Subcutaneous abdominal adipose tissue (tissue), 5 donors: ENCODE measurements around the gene CD72.
A peak's percentile ranks its signal among the peaks of the same experiment; 100 is the strongest.

ENCODE experiments used
- H3K27ac ChIP-seq: one replicate; pipeline ENCODE4 v1.7.0; 2013; ENCODE audit warnings: low read depth, mild to moderate bottlenecking, inconsistent platforms, low read length, moderate library complexity
- H3K27me3 ChIP-seq, 5 donors: one replicate each; pipeline ENCODE4 v1.7.0; 2013; ENCODE audit warnings: low read length in 5 of 5, inconsistent platforms in 1 of 5; ENCODE audit not compliant: control insufficient read depth in 5 of 5, insufficient read depth in 4 of 5
- H3K36me3 ChIP-seq, 5 donors: one replicate each; pipeline ENCODE4 v1.7.0; 2013; ENCODE audit warnings: low read length in 5 of 5; ENCODE audit not compliant: control insufficient read depth in 5 of 5, insufficient read depth in 5 of 5
- H3K4me1 ChIP-seq, 5 donors: one replicate each; pipeline ENCODE4 v1.7.0; 2013; ENCODE audit warnings: low read length in 5 of 5, mild to moderate bottlenecking in 3 of 5, moderate library complexity in 1 of 5; ENCODE audit not compliant: control insufficient read depth in 5 of 5, insufficient read depth in 5 of 5
- H3K4me3 ChIP-seq, 5 donors: one replicate each; pipeline ENCODE4 v1.7.0; 2013; ENCODE audit warnings: low read length in 5 of 5, low read depth in 1 of 5
- H3K9ac ChIP-seq, 5 donors: one replicate each; pipeline ENCODE4 v1.7.0; 2013; ENCODE audit warnings: low read length in 5 of 5, mild to moderate bottlenecking in 4 of 5, moderate library complexity in 3 of 5
- H3K9me3 ChIP-seq, 5 donors: one replicate each; pipeline ENCODE4 v1.7.0; 2013; ENCODE audit warnings: low read length in 5 of 5; ENCODE audit not compliant: control insufficient read depth in 5 of 5
- donor health status: healthy.
- donor health status: healthy.
- donor health status: healthy.
- donor health status: healthy.
- donor health status: healthy.

CD72 gene

DNA sequence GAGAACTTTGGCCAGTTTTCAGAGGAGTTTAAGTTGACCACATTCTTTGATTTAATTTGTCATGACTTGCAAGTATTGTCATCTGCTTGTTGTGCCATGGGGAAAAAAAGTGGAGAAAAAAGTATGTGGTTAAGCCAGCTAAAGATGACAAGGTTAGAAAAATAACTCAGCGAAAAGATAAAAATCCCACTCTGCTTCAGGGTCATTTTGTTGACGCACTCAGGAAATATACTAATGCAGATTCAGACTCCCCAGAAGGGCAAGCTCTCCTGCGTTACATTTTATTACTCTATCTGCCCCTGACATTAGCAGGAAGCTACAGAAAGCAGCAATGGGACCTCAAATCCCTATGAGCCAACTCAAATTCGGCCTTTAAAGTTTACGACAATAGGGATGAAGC is 40.7 kb downstream of the CD72 start:
- H3K4me3 ChIP-seq = no peak overlapping the region
- H3K4me1 ChIP-seq = no peaks in the 10 kb centered on the region
- no peak overlapping the region for H3K9ac ChIP-seq
- H3K9me3 ChIP-seq = peaks cover 0 to 13% (median 3%) of the 10 kb centered on the region in 5 donors
- H3K27ac ChIP-seq = no peak overlapping the region
- H3K36me3 ChIP-seq = no peaks in the 10 kb centered on the region
- H3K27me3 ChIP-seq = no peaks in the 10 kb centered on the region

DNA sequence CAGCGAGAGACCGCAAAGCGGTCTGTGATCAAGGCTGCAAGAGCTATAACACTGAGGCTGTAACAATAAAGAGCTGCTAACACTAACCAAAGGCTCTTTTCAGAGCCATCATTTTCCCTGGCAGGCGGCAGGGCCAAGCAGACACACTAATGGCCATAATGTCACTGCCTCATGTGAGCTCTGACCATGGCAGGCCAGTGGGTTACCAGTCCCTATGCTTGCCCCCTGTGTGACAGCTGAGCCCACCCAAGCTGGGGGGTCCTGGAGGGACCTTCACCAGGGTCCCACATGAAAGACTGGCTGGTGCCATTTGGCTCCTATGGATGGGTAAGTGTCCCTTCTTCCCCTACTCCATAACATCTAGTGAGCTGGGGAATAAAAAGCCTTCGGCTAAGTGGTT is 42.7 kb downstream of the CD72 start:
- Histone ChIP-seq H3K27ac (no peak overlapping the region), H3K9me3 (peaks cover 0 to 13% (median 3%) of the 10 kb centered on the region in 5 donors), H3K27me3 (no peaks in the 10 kb centered on the region), H3K4me1 (peaks cover 0 to 7% (median 0%) of the 10 kb centered on the region in 5 donors), H3K9ac (no peak overlapping the region), H3K4me3 (no peak overlapping the region), H3K36me3 (no peaks in the 10 kb centered on the region)

DNA sequence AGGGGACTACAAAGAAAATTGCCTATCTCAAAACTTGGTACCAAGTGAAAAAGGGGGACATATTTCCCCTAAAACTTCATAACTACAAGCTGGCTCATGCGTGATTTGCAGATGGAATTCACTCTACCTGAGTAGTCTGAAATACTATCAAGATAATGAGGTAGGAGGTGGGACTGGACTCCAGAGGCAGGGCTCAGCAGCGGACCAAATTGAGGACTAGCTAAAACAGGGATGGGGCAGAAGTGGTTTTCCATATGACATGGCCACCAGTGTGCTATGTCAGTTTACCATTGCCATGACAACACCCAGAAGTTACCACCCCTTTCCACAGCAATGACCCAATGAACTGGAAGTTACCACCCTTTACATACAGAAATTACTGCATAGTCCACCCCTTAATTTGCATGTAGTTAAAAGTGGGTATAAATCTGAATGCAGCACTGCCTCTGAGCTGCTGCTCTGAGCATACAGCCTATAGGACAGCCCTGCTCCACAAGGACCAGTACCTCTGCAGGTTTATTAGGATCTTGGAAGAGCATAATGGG is 43.6 kb downstream of the CD72 start:
- Histone ChIP-seq H3K27me3 (no peaks in the 10 kb centered on the region), H3K9ac (no peak overlapping the region), H3K4me3 (no peak overlapping the region), H3K36me3 (no peaks in the 10 kb centered on the region), H3K9me3 (peaks cover 0 to 5% (median 0%) of the 10 kb centered on the region in 5 donors), H3K27ac (no peak overlapping the region), H3K4me1 (peaks cover 0 to 8% (median 0%) of the 10 kb centered on the region in 5 donors)

DNA sequence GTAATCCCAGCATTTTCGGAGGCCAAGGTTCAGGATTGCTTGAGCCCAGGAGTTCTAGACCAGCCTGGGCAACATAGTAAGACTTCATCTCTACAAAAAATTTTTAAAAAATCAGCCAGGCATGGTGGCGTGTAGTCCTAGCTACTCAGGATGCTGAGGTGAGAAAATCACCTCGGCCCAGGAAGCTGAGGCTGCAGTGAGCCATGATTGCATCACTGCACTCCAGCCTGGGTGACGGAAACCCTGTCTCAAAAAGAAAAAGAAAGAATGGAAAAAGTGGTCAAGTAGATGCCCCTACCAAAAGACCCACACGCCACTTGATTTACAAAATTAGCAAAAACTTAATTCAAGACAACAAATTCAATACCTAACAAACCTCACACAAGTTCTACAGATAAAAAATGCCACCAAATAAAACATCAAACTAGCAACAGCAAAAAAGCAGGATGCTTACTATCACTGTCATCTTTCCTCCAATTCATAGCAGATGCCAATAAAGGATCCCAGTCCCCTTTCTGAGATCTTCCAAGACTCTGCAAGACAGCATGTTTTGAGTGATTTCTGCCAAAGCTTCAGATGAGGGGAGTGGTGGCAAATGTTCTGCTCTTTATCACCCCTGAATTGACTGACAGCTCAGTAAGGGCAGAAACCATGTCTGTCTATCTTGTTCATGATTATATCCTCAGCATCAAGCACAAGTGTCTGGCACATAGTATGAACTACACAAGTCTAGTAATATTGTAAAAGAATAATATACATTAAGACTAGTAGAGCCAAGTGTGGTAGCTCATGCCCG is 47.3 kb downstream of the CD72 start:
- no peak overlapping the region for H3K4me3 ChIP-seq
- no peaks in the 10 kb centered on the region for H3K9me3 ChIP-seq
- peak overlapping the region in 1 of 5 donors; percentile 10 for H3K9ac ChIP-seq
- no peaks in the 10 kb centered on the region for H3K36me3 ChIP-seq
- H3K4me1 ChIP-seq = peaks cover 0 to 9% (median 3%) of the 10 kb centered on the region in 5 donors
- H3K27me3 ChIP-seq = no peaks in the 10 kb centered on the region
- no peak overlapping the region for H3K27ac ChIP-seq

DNA sequence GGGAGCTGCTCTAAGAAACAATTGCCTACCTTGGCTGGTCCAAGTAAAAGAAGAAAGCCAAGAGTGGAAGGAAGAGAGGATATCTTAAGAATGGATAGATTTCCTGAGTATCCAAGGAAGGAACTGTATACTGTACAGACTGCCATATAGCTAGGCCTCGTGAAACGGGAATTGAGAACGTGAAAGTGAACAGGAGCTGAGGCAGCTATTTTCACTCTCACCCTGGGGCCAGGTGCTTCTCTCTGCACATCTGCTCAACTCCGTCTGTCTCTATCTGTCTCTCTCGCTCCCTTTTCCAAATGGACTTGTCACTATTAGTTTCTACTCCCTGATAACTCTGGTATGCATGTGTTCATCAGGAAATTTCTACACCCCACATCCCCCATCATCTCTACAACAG is 49.0 kb downstream of the CD72 start:
- Histone ChIP-seq H3K4me3 (no peak overlapping the region), H3K36me3 (no peaks in the 10 kb centered on the region), H3K27ac (no peak overlapping the region), H3K9me3 (no peaks in the 10 kb centered on the region), H3K27me3 (no peaks in the 10 kb centered on the region), H3K9ac (no peak overlapping the region), H3K4me1 (peaks cover 5 to 20% (median 12%) of the 10 kb centered on the region in 5 donors)

DNA sequence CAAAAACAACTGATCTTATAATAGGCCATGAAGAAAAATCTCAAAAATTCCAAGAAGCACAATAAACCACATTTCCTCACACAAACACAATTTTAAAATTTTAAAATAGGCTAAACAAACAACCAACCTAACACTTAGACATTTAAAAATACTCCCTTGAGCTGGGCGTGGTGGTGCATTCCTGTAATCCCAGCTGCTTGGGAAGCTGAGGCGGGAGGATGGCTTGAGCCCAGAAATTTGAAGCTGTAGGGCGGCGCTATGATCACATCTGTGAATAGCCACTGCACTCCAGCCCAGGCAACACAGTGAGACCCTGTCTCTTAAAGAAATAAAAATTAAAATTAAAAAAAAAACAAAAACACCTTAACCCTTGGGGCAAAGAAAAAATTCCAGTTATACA is 50.0 kb downstream of the CD72 start:
- Histone ChIP-seq H3K4me3 (no peak overlapping the region), H3K36me3 (no peaks in the 10 kb centered on the region), H3K9ac (no peak overlapping the region), H3K27me3 (no peaks in the 10 kb centered on the region), H3K9me3 (no peaks in the 10 kb centered on the region), H3K27ac (no peak overlapping the region), H3K4me1 (peaks cover 5 to 31% (median 22%) of the 10 kb centered on the region in 5 donors)

DNA sequence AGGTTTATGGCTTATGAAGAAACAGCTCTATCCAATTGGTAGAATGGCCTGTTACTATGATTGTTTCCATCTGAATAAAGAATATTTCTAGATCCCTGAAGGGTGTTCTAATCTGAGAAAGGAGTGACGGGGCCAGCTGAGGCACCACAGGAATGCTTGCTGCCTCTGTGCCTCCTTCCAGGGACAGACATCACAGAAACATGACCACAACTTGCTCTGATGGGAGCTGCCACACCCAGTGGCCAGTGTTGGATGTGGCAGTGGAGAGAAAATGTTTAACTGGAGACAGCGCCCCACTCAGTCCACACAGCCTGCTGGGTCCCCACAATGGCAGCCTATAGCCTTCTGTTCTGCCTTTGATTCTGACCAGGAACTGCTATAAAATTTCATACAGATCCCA is 51.8 kb downstream of the CD72 start:
- H3K9ac ChIP-seq = no peak overlapping the region
- H3K27me3 ChIP-seq = no peaks in the 10 kb centered on the region
- H3K9me3 ChIP-seq = no peaks in the 10 kb centered on the region
- H3K36me3 ChIP-seq = peaks cover 0 to 8% (median 7%) of the 10 kb centered on the region in 5 donors
- H3K4me3 ChIP-seq = no peak overlapping the region
- H3K4me1 ChIP-seq = peaks cover 5 to 38% (median 37%) of the 10 kb centered on the region in 5 donors
- H3K27ac ChIP-seq = no peak overlapping the region

DNA sequence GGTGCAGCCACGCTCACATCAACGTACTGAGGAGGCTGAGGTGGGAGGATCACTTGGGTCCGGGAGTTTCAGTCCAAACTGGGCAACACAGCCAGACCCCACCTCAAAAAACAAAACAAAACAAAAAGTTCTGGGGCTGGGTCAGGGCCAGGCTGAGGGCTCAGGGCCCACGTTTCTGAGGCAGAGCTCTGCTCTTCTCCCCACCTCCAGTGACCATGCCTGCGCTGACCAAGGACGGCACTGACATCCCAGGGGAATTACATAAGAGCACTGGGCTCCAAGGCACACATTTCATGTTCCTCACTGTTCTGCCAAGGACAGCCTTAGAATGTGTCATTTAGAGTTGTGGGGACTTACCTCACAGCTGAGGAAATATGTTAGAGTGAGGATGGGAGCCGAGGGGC is 53.6 kb downstream of the CD72 start:
- peak overlapping the region; percentile 71 for H3K27ac ChIP-seq
- no peaks in the 10 kb centered on the region for H3K27me3 ChIP-seq
- peaks cover 5 to 56% (median 47%) of the 10 kb centered on the region in 5 donors for H3K4me1 ChIP-seq
- no peaks in the 10 kb centered on the region for H3K9me3 ChIP-seq
- H3K36me3 ChIP-seq = peaks cover 0 to 26% (median 22%) of the 10 kb centered on the region in 5 donors
- no peak overlapping the region for H3K9ac ChIP-seq
- H3K4me3 ChIP-seq = no peak overlapping the region

DNA sequence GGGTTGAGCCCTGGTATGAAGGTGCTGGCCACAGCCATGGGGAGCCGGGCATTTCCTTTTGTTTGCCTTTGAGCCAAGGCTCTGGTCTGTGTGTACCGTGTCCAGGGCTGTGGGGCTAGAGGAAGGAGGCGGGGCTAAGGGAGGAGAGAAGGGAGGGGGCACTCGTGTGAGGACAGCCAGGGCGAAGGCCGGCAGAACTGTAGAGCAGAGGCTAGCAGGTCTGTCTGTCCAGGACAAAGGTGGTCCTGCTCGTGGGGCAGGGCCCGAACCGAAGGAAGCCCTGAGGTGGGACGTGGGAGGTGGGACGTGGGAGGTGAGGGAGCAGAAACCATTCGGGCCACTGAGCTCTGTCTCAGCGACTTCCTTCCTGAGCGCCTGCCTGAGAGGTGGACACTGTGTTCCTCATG is 54.4 kb downstream of the CD72 start:
- H3K4me3 ChIP-seq = peak overlapping the region in 4 of 5 donors; percentile 55 to 62 (median 60)
- no peaks in the 10 kb centered on the region for H3K27me3 ChIP-seq
- no peaks in the 10 kb centered on the region for H3K9me3 ChIP-seq
- H3K4me1 ChIP-seq = peaks cover 4 to 56% (median 43%) of the 10 kb centered on the region in 5 donors
- peak overlapping the region in 3 of 5 donors; percentile 60 to 68 (median 64) for H3K9ac ChIP-seq
- peak overlapping the region; percentile 71 for H3K27ac ChIP-seq
- H3K36me3 ChIP-seq = peaks cover 0 to 34% (median 27%) of the 10 kb centered on the region in 5 donors
